GM12875 (cell line): ENCODE measurements around the gene MAP6.
A peak's percentile ranks its signal among the peaks of the same experiment; 100 is the strongest.
"Not testable (repeated sequence)": the region's sequence is repeated elsewhere in the genome, so short reads cannot be mapped to it uniquely, and the experiment has no call there.

ENCODE experiments used
- H3K4me3 ChIP-seq: one replicate; pipeline ENCODE4 v1.5.1; 2011; ENCODE audit warnings: low read depth, low read length, control low read depth
- CTCF ChIP-seq: IDR thresholded peaks from 2 replicates; pipeline ENCODE4 v1.5.1; 2011; ENCODE audit warnings: low read depth, mild to moderate bottlenecking, control low read depth, inconsistent platforms, low read length, moderate library complexity, borderline replicate concordance; ENCODE audit not compliant: insufficient read depth

MAP6 gene

GRCh38 chr11:75588051-75588481 lies 80.8 kb downstream of the MAP6 start:
- H3K4me3 ChIP-seq = no peak overlapping the region
- TF ChIP-seq CTCF = no peak

GRCh38 chr11:75586395-75586794 lies 82.4 kb downstream of the MAP6 start:
- no peak overlapping the region for H3K4me3 ChIP-seq
- TF ChIP-seq CTCF = no peak

- no peak overlapping the region for H3K4me3 ChIP-seq
- TF ChIP-seq CTCF = no peak
Measured at GRCh38 chr11:75585293-75585670, 83.6 kb downstream of the MAP6 start.

- not testable (repeated sequence) for H3K4me3 ChIP-seq
Measured at GRCh38 chr11:75584659-75585292, 84.1 kb downstream of the MAP6 start.

GRCh38 chr11:75583718-75584658 lies 84.8 kb downstream of the MAP6 start:
- H3K4me3 ChIP-seq = peak overlapping the region; percentile 80
- TF ChIP-seq CTCF = no peak

- peak overlapping the region; percentile 80 for H3K4me3 ChIP-seq
- peak; percentile 38 for TF ChIP-seq CTCF
Measured at GRCh38 chr11:75582895-75583717, 85.7 kb downstream of the MAP6 start.

- peak overlapping the region; percentile 80 for H3K4me3 ChIP-seq
- no peak for TF ChIP-seq CTCF
Measured at GRCh38 chr11:75582506-75582894, 86.3 kb downstream of the MAP6 start.
